GM21717 (cell line): ENCODE data around the gene ADCY5.

Source experiments
- ATAC-seq: cut with Tn5 transposase; IDR thresholded peaks from one replicate; pipeline ENCODE4 v1.9.1; 2021; ENCODE audit warnings: mild to moderate bottlenecking, moderate library complexity; ENCODE audit not compliant: unreplicated experiment

The ADCY5 gene

DNA sequence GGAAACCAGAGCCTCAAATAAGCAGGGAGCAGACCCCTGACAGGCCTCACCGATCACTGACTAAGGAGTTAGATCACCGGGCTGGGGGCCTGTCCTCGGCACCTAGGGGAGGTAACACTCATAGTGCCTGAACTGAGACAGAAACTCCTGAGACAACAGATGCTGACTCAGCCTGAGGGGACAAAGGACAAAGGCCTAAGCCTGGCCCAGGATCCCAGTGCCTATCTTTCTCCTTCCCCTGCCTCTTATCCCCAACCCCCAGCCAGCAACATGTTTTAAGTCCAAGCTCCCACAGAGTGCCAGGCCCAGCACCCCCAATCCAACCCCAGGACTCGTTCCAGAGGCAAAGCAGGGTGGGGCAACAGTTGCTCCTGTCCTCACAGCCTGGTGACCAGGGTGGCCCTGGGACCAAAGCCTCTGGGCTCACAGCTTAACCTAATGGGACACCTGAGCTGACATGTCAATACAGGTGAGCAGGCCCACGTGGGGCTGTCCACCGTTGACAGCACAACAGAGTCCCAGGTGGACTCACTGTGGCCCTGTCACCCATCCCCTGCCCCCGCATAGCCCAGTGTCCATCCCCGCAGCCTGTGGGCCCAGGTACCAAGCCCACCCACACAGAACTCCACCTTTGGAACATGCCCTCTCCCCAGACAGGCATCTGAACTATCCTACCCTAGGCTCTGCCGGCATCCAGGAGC lies 37.4 kb downstream of the ADCY5 start:
- no peak for ATAC-seq

DNA sequence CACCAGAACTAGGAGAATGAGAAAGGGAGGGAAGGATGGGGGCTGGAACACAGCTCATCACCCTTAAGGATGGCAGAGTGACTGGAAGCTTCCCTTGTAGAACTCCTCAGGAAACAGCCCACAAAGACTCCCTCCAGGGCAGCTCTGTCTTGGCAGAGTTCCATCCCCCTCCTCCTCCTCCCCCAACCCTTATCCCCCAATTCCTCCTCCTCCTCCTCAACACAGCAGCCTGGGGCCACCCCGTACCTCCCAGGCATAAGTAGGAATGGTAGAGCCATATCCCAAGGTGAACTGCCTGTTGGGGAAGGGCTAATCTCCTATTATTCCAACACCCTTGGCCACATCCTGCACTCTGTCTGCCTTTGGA lies 38.8 kb downstream of the ADCY5 start:
- ATAC-seq, result no peak

DNA sequence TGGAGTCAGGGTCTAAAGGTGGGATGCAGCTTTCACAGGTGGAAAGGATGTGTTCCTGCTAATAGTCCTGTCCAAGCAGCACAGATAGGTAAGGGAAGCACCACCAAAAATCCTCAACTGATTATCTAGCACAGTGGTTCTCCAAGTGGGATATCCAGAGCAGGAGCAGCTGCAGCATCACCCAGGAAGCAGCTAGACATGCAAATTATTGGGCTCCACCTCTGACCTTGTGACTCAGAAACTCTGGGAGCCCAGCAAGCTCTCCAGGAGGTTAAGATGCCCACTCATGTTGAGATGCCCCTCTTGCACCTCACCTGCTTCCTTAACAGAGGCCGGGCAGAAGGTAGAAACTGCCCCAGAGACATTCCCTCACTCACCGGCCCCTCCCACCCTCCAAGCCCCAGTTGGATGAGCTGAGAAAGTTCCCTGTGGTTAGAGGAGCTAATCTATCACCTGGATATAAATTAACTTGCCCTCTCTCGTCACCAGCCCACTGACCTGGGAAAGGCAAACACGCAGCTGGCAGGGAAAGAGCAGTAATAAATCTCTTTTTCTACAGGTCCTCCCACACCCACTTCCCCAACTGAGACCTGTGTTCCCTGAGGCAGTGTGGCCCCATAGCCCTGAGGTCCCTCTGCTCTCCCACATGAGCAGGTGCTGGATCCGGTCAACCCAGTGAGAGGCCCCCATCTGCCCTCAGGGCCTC lies 39.3 kb downstream of the ADCY5 start:
- ATAC-seq, result no peak

DNA sequence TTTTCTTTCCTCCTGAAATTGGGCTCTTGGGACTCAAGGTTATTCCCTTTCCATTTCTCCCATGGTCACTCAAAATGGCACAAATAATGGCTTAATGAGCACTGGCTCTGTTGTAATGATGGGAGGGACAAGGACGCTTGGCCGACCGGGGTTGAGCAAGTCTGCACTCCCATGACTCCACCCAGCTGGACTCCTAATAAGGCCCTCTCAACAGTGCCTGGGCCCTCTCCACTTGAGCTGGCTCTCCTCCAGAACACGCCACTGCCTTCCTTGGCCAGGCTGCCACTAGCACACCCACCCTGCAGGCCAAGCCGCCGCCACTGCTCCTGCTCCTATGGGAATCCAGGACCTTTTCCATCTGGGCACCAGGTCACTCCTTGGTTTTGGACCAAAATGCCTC lies 42.3 kb downstream of the ADCY5 start:
- ATAC-seq, result no peak

DNA sequence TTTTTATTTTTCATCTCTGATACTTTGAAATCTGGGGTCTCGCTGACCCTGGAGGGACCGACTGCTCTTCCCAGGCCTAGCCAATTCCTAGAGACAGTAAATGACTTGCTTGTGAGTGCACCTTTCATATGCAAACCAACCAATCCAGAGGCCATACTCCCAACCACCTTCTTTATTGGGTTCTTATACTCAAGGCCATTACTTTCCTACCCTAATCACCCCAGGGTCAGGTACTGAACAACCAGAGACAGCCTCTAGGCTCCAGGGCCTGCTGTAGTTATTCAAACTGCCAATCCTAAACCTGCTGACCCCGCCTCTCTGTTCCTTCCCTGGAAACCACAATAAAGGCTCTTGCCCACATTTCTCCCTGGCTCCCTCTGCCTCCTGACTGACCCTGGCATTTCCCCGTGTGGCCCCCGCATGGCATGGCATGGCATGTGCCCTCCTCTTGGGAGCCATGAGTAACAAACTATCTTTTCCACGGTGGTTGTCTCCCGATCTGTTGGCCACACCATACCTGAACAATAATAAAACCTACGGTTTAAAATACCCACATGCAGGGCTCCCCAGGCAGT lies 42.9 kb downstream of the ADCY5 start:
- ATAC-seq, result no peak

DNA sequence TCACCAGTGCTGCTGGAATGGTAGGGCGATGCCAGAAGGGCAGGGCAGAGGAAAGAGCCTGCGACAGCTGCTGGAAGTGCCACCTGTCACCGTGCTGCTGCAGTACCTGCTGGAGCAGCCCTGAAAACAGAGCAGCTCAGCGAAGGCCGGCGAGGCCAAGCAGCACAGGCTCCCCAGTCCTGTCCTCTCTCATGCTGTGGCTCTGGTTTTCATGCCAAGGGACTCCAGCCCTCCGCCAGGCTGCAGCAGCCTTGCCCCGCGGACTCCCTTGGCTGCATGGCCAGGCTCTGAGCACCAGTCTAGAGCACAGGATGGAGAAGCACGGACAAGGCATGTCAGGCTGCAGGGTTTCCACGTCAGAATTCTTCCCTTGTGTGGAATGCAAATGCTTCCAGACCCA lies 43.9 kb downstream of the ADCY5 start:
- no peak for ATAC-seq

DNA sequence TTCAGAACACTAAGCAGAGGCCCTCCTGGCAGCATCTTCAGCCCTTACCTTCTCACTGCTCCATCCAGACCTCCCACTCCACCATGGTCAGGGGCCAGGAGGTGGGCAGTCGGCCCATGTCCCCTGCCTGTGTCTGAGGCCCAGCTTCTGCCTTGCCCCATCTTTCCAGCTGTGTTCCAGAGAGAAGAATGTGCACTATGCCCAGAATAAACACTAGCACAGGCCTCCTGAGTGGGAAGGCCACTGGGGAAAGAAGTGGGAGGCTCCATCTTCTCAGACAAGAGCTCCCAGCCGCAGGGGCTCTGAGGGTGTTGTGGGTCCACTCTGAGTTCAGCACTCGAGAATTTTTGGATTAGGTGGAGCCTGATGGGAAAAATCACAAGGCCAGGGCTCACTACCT lies 44.5 kb downstream of the ADCY5 start:
- no peak for ATAC-seq

DNA sequence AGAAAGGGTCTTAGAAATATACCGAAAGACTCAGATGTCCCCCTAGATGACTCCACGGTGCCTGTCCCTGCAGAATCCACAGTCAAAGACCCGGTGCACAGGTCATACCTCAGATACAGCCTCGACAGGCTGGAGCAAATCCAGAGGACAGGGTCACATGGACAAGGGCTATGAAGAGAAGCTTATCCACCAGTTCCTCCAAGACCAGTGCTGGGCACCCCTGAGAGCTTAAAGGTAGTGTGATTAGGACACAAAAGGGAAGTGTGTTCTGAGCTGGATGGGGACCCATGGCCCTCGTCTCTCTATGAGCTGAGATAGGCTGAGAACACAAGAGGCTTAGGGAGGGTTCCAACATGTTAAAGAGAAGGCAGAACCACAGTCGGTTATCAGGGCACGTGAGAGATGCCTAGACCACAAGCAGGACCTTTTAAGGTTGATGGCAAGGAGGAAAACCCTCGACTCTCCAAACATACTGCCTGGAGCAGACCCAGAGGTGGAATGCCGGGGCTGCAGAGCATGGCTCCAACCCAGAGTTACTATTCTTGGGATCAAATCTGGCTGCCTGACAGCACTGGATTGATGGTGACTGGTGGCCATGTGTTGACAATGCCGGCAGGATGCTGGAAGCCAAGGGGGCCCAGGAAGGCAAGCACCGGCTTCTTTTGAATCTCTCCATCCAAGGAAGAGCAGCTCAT lies 46.9 kb downstream of the ADCY5 start:
- ATAC-seq, result no peak

DNA sequence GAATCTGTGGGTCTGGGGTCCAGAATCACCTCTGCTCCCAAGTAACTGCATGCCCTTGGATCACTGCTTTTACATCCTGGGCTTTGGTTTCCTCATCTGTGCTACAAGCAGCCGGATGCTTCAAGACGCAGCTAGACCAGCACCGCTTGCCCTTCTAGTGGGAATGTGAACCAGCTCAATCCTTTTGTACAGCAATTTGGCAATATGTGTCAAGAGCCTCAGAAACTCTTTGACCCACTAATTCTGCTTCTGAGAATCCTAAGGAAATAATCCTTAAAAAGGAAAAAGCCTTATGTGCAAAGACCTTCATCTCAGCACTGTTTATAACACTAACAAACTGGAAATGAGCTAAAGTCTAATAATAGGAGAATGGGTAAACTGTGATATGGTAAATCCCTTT lies 48.7 kb downstream of the ADCY5 start:
- no peak for ATAC-seq

DNA sequence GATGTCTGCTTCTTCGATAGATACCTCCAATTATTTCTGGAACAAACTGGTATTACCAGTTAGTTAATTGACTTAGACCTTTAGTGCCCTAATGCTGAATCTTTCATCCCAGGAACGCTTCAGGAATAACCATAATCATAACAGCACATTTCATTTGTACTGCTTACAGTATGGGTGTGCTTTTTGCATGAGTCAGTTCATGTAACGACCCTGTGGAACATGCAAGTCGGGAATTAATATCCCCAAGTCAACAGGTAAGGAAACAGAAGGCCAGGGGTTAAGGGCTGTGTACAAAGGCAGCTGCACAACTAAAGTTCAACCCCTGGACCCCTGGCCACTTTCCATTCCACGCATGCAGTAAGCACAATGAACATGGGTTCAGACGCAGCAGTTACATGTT lies 49.2 kb downstream of the ADCY5 start:
- no peak for ATAC-seq

DNA sequence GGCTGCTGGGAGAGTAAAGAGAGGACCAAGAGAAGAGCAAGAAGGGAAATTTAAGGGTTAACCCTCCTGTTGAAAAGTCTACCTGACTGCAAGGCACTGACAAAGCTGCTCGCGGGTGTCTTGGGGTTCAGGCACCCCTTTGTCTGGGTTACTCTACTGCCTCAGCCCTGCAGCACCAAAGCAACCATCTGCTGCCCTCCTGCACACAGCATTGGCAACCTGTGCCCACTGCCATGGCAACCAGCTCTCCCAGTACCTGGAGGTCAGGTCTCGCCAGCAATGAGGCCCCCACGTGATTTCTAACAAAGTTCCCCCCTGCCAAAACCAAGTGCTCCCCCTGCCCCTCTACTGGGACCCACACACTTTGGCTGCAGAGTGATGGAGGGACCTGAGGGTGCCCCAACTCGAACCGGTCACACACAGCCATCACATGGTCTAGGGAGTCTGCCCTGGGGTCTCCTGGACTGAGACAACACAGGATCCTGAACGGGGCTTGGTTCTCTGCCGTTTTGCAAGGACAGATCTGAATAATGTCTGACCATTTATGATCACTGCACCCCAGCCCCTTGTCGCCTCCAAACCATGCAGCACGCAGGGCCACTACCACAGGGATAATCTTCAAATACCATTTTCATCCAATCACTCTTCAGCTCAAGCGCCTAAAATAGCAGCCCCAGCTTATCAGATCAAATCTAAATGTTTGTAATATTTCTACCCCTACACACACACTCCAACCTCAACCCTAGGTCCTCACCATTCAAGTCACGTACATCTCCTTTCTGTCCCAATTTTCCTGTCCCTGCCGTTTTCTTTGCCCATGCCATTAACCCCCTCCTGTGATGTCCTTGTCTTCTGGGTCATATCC lies 50.7 kb downstream of the ADCY5 start:
- ATAC-seq, result no peak

DNA sequence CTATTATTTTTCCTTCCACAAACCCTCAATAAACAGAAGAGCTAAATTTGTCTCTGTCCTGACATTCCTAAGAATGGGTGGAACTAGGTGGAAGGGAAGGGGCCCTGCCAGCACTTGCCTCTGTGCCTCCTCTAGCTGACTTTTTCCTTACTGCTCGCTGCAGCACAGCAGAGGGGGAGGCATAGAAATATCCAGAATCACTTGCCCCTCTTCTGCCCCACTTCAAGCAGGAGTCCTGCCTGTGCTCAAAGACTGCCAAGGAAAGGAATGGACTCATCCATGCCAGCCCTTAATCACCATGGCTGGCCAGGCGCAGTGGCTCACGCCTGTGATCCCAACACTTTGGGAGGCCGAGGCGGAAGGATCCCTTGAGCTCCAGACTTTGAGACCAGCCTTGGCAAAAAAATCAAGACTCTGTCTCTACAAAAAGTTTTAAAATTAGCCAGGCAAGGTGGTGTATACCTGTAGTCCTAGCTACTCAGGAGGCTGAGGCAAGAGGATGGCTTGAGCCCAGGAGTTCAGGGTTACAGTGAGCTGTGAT lies 51.8 kb downstream of the ADCY5 start:
- ATAC-seq, result no peak

DNA sequence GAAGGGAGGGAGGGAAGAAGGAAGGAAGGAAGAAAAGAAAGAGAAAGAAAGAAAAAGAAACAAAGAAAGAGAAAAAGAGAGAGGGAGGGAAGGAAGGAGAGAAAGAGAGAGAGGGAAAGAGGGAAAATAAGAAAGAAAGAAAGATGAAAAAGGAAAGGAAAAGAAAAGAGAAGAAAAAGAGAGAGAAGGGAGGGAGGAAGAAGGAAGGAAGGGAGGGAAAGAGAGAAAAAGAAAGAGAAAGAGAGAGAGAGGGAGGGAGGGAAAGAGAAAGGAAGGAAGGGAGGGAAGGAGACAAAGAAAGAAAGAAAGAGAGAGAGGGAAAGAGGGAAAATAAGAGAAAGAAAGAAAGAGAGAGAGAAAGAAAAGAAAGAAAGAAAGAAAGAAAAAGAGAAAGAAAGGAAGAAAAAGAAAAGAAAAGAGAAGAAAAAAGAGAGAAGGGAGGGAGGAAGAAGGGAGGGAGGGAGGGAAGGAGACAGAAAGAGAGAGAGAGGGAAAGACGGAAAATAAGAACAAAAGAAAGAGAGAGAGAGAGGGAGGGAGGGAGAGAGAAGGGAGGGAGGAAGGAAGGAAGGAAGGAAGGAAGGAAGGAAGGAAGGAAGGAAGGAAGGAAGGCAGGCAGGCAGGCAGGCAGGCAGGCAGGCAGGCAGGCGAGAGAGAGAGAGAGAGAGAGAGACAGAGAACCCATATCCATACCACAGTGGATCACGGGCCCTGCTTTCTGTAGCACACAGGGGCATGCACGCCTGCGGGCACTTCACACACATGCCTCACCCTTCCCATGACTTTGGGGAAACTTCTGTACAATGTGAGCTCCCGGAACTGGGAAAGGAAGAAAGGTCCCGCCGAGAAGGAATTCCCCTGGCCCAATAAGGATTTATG lies 52.5 kb downstream of the ADCY5 start:
- ATAC-seq, result no peak

DNA sequence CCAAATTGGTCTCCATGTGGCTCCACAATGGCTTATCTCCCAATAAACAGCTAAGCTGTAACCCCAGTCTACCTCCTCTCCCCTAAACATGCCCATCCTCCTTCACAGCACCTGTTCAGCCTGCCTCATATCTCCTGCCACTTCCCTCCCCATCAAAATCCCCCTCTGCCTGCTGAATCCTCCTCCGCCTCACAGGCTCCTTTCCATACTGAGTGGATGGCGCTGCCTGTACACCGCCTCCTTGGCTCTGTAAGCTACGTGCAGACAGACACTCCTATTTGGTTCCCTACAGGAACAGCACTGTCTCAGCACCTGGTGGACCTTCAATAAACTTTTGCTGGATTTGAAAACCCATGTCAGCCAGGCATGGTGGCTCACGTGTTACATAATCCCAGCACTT lies 53.7 kb downstream of the ADCY5 start:
- ATAC-seq, result no peak

DNA sequence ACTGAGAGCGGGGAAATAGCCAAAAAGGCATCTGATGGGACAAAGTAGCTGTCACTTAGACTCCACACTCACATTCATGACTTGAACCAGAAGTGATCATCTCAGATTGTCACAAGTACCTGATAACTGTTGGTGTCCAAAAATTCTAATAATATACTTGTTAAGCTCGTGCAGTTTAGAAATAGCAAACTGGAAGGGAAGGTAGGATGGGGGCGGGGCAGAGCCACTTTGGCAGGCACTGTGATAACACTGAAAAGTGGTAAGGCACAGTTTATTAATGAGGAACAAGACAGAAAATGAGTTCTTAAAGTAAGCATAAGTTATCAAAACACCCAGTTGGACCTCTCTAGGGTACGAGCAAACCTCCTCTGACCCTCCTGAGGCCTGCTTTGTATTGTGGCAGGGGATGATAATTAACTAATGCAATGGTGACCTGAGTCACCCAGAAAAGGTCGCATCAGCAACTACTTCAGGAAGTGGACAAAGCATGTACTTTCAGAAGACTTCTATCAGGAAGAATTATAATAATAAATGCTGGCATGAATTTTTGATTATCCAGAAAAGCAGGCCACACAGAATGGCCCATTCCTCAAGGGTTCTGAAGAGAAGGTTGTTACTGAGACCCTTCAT lies 54.4 kb downstream of the ADCY5 start:
- ATAC-seq, result no peak

DNA sequence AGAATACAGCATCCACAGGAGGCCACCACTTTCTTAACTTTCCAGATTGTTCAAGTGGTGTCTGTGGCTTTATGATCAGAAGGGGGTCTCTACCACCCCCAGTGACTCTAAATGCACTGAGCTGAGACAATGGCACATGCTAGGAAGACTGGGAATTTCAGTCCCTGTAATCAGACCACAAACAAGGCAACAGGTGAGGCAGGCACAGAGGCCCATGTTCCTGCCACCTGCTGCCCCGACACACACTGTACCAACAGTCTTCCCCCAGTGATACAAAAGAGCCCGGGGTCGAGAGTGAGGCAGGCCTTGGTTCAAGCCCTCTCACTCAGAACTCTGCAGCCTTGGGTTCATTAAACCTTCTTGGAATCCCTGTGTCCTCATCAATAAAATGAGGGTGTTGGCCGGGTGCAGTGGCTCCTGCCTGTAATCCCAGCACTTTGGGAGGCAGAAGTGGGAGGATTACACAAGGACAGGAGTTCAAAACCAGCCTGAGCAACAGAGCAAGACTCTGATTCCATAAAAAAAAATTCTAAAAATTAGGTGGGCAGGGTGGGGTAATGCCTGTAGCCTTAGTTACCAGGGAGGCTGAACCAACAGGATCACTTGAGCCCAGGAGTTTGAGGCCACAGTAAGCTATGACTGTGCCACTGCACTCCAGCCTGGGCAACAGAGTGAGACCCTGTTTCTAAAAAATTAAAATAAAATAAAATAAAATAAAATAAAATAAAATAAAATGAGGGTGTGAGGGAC lies 55.8 kb downstream of the ADCY5 start:
- no peak for ATAC-seq

DNA sequence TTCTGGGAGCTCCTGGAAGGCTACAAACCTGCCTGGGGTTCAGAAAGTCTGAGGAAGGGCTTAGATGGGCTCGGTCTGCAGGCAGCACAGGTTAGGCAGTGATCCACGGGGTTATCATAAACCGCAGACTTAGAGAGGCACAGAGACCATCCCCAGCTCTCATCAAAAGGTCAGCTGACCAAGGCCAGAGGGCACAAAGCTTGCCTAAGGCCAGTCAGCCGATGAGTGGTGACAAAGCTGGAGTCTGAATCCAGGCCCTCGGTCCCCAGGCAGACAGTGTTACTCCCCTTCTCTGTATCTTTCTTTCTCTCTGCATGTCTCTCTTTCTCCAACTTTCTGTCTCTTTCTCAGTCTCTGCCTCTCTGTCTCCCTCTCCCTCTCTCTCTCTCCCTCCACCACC lies 56.5 kb downstream of the ADCY5 start:
- ATAC-seq, result no peak

DNA sequence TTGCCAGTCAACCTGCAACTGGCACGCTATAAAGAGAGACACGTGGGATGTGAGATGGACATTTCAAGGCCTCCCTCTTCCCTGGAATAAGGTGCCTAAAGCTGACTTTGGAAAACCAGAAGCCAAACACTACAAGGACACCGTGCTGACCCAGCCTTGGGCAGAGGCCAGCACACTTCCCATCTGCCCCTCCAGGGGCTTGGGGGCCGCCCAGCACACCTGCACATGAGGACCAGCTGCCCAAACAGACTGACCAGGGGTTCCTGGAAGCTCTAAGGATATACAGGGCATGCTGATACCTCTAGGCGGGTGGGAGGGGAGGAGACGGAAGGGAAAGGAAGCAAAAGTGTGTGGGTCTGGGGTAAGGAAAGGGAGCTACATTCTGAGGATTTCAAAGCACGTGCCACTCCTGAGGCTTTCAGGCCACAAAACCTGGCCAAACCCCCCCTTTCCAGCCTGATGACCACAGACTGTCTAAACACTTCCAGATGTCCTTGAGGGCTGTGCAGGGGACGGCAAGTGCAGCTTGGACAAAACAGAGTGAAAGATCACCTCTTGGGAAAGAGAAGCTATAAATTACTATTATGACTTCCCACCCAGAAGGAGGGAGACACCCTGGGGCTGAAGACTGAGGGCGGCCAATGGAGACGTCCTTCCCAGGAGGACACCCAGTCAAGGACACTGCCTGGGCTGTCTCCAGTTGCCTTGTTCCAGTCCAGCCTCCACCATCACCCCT lies 57.9 kb downstream of the ADCY5 start:
- no peak for ATAC-seq
